ENCODE measurements around the gene ETV6.

ETV6 gene

GRCh38 chr12:11688379-11688778 is 38.9 kb downstream of the ETV6 start:
- no peak overlapping the region for H2AFZ ChIP-seq (ENCODE audit: low read depth)
- no peaks in the 10 kb centered on the region for H4K20me1 ChIP-seq (ENCODE audit: insufficient read depth)
- no peaks in the 10 kb centered on the region for H3K36me3 ChIP-seq (ENCODE audit: insufficient read depth)
- no peak overlapping the region for H3K4me3 ChIP-seq (IDR thresholded peaks at IDR 0.05; ENCODE audit: insufficient read depth, low read depth, low read length)
- H3K9ac ChIP-seq, result no peak overlapping the region
- H3K4me2 ChIP-seq, result no peak overlapping the region
- no peaks in the 10 kb centered on the region for H3K4me1 ChIP-seq (ENCODE audit: low read depth, poor library complexity, severe bottlenecking)
- no peak for TF ChIP-seq CTCF (conservative IDR thresholded peaks at IDR 0.05; ENCODE audit: low read depth, low read length)
- H3K27me3 ChIP-seq (ENCODE audit: insufficient read depth, low read depth), result no peaks in the 10 kb centered on the region
- H3K79me2 ChIP-seq (ENCODE audit: insufficient read depth, low read depth), result peaks cover 4% of the 10 kb centered on the region; the same call in 1 of the 2 replicates
- H3K27ac ChIP-seq, result no peak overlapping the region

GRCh38 chr12:11688831-11689230 is 39.4 kb downstream of the ETV6 start:
- no peak overlapping the region for H3K4me2 ChIP-seq
- no peak overlapping the region for H3K4me3 ChIP-seq (IDR thresholded peaks at IDR 0.05; ENCODE audit: insufficient read depth, low read depth, low read length)
- H3K79me2 ChIP-seq (ENCODE audit: insufficient read depth, low read depth), result peaks cover 4% of the 10 kb centered on the region; the same call in 1 of the 2 replicates
- H3K9ac ChIP-seq, result no peak overlapping the region
- H3K27ac ChIP-seq, result no peak overlapping the region
- H3K4me1 ChIP-seq (ENCODE audit: low read depth, poor library complexity, severe bottlenecking), result no peaks in the 10 kb centered on the region
- TF ChIP-seq CTCF (conservative IDR thresholded peaks at IDR 0.05; ENCODE audit: low read depth, low read length), result no peak
- no peaks in the 10 kb centered on the region for H3K36me3 ChIP-seq (ENCODE audit: insufficient read depth)
- no peak overlapping the region for H2AFZ ChIP-seq (ENCODE audit: low read depth)
- no peaks in the 10 kb centered on the region for H4K20me1 ChIP-seq (ENCODE audit: insufficient read depth)
- H3K27me3 ChIP-seq (ENCODE audit: insufficient read depth, low read depth), result no peaks in the 10 kb centered on the region

- Histone ChIP-seq H3K27ac (no peak overlapping the region), H3K27me3 (ENCODE audit: insufficient read depth, low read depth) (no peaks in the 10 kb centered on the region), H3K4me2 (no peak overlapping the region), H3K79me2 (ENCODE audit: insufficient read depth, low read depth) (peaks cover 4% of the 10 kb centered on the region; the same call in 1 of the 2 replicates), H3K4me3 (IDR thresholded peaks at IDR 0.05; ENCODE audit: insufficient read depth, low read depth, low read length) (no peak overlapping the region), H4K20me1 (ENCODE audit: insufficient read depth) (no peaks in the 10 kb centered on the region), H3K36me3 (ENCODE audit: insufficient read depth) (no peaks in the 10 kb centered on the region), H2AFZ (ENCODE audit: low read depth) (no peak overlapping the region), H3K4me1 (ENCODE audit: low read depth, poor library complexity, severe bottlenecking) (no peaks in the 10 kb centered on the region), H3K9ac (no peak overlapping the region)
- no peak for TF ChIP-seq CTCF (conservative IDR thresholded peaks at IDR 0.05; ENCODE audit: low read depth, low read length)
Measured at GRCh38 chr12:11689591-11690186, 40.2 kb downstream of the ETV6 start.

GRCh38 chr12:11693067-11693466 is 43.6 kb downstream of the ETV6 start:
- H4K20me1 ChIP-seq (ENCODE audit: insufficient read depth), result no peaks in the 10 kb centered on the region

More at GRCh38 chr12:11693067-11693466, 43.6 kb downstream of the ETV6 start:
- H3K36me3 ChIP-seq (ENCODE audit: insufficient read depth), result no peaks in the 10 kb centered on the region
- no peaks in the 10 kb centered on the region for H3K4me1 ChIP-seq (ENCODE audit: low read depth, poor library complexity, severe bottlenecking)
- H3K4me3 ChIP-seq (IDR thresholded peaks at IDR 0.05; ENCODE audit: insufficient read depth, low read depth, low read length), result no peak overlapping the region
- no peak overlapping the region for H3K9ac ChIP-seq
- H3K79me2 ChIP-seq (ENCODE audit: insufficient read depth, low read depth), result no peaks in the 10 kb centered on the region; the same call in 1 of the 2 replicates
- no peaks in the 10 kb centered on the region for H3K27me3 ChIP-seq (ENCODE audit: insufficient read depth, low read depth)
- H2AFZ ChIP-seq (ENCODE audit: low read depth), result no peak overlapping the region
- no peak overlapping the region for H3K27ac ChIP-seq
- H3K4me2 ChIP-seq, result no peak overlapping the region
- TF ChIP-seq CTCF (conservative IDR thresholded peaks at IDR 0.05; ENCODE audit: low read depth, low read length), result no peak

All from KMS-11 (cell line).